Endometrium (tissue), 2 donors: Measurements from ENCODE around the gene ARHGAP24.

ENCODE experiments used
- FAIRE-seq: peaks from 2 replicates; lab custom pipeline; 2012; peaks lifted over from hg19 to GRCh38; lab: Jason Lieb, UNC
- donor health status: control.
- donor health status: control.

The ARHGAP24 gene

DNA sequence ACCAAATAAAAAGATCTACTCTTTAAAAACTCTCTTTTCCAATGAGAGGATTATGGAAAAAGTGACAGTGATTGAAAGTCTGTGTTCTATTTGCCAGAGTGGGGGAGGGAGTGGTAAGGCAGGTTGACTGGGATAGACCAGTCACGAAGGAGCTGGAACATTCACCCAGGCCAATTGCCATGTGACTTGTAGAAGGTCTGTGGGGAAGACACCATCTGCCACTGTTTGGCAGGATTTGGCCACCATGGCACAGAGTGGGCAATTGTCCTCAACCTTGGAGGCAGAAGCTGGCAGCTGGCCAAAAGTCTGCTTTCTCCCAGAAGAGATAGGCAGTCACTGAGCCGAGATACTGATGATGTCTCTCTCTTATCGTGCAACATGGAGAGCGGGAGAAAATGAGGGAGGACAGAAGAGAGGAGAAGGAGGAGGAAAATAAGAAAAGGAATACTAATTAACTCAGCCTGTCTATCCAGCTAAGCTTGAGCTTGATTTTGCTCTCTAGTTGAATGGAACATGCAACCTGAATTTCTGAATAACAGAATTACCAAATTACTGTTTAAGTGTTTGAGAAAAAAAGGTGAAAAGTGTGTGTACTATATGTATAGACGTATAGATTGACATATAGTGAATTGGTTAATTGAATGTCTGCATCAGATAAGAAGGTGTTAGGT is 267.1 kb downstream of the ARHGAP24 start:
- FAIRE-seq = no peak

DNA sequence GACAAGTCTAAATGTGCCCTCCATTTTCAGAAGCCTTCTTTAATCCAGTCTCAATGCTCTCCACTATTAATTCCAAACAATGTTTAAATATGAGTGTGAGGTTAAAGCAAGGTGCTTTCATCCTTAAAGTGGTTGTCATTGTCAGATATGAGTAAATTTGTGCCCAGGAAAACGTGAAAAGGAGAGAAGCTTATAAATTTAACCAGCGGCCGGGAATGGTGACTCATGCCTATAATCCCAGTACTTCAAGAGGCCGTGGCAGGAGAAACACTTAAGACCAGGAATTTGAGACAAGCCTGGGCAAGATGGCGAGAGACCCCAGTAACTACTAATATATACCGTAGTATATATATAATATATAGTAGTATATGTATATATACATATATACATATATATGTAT is 270.0 kb downstream of the ARHGAP24 start:
- FAIRE-seq = no peak

DNA sequence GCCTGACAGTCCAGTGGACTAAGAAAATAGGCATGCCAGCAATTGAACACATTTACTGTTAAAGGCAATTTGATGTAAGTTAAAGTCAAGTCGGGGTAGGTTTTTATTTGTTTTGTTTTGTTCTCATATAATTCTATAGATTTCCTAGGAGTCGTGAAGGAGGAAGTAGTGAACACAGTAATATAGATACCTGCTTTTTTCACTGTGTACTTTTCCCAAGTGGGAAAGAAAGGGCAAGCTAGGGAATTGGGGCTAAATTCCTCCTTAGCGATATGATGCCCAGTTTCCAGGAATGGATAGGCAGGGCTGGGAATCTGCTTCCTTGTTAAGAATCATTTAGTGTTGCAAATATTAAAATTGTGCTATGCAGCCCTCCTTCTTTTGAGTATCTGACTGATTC is 271.0 kb downstream of the ARHGAP24 start:
- FAIRE-seq = no peak

DNA sequence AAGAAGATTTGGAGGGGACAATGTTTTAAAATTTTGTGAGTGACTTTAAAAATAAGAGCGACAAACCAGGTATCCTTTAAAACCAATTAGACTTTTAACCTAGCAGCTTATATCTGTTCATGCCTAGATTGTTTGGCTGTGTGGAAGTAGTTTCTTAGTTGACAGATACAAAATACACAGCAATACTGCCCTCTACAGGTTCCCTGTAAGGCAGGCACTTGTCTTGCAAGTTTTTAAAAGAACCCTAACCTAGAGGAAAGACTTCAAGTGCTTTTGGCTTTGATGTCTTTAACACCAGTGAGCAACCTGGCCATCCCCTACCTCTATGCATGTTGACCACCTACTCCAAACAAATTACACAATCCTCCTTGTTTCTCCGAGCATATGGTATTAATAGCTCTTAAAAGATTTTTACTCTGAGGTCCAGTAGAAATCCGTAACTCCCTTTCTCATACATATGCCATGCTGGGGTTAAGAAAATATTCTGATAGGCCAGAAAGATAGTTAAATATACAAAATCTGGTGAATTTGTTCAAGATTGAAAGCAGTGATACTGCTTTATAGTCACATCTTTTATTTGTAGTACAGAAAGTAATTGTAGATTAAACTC is 273.0 kb downstream of the ARHGAP24 start:
- FAIRE-seq = peak; percentile 85

DNA sequence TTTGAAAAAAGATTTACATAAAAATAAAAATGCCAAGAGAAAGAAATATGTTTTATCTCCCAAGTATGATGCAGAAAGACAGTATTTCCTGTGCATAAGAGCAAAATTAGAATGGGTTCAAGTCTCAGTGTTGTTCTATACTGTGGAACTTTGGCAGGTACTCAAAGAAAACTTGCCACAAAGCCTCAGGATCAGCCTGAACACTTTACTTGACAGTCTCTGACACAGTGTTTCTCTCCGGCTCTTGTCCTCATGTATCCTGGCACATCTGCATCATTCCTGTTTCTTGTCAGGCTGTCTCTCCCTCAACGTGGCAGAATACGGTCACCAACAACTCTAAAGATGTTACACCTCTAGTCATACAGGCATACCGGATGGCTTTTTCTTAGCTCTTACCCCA is 273.7 kb downstream of the ARHGAP24 start:
- no peak for FAIRE-seq

DNA sequence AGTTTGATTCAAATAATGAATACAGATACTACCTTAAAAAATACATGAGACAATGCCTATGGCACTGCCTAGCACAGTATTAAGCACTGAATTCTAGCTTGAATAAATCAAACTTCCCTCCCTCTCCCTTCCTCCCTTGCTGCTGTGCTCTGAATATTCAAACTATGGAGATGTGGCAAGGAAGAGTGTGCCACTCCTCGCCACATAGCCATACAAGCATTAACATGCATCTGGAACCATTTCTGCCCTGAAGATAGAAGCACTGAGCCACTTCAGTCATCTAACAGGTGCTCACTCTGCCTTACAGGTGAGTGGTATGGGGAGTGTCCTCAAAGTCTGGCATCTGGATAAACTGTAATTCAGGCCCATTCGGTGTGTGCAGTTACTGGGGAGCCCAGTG is 276.9 kb downstream of the ARHGAP24 start:
- no peak for FAIRE-seq

DNA sequence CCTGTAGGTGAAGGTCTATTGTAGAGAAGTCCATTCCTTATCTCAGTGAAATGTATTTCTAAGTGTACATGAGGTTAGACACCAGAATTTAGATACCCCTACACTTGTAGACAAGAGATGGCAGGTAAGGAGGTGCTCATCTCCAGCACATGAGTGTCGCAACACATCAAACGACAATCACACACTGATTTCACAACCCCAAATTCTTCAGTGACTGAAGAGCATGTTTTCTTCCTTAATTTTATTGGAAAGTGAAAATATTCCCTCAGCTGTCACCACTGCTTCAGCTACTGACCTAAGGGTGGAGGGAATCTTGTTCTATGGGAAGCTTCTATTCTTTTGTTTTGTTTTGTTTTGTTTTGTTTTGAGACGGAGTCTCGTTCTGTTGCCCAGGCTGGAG is 280.3 kb downstream of the ARHGAP24 start:
- no peak for FAIRE-seq

DNA sequence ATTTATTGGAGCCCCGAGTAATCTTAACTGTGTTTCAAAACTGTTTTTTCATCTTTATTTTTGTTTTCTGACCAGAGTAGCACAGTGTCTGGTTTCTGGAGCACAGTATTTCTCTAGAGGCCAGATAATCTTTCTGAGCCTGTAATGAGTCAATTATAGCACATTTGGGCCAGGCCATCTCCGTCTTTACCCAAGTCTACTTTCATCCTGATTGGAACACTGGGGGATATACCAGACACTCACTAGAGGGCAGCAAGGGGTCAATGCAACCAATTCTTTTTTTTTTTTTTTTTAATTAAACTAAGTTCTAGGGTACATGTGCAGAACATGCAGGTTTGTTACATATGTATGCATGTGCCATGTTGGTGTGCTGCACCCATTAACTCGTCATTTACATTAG is 282.0 kb downstream of the ARHGAP24 start:
- no peak for FAIRE-seq

DNA sequence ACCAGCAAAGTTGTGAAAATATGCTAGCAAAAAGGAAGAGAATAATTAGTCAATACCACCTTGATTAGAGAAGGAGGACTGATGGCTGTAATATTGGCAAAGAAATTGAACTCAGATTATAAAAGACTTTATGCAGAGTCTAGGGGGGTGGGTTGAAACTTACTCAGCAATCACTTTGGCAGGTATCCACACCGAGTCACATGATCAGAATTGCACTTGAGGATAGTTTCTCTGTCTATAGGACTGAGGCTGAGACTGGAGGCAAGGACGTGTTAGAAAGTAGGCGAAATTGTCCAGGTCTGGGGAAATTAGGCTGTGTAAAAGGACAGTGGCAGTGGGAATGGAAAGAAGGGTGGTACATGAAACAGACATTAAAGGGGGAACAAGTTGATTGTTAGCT is 284.4 kb downstream of the ARHGAP24 start:
- no peak for FAIRE-seq

DNA sequence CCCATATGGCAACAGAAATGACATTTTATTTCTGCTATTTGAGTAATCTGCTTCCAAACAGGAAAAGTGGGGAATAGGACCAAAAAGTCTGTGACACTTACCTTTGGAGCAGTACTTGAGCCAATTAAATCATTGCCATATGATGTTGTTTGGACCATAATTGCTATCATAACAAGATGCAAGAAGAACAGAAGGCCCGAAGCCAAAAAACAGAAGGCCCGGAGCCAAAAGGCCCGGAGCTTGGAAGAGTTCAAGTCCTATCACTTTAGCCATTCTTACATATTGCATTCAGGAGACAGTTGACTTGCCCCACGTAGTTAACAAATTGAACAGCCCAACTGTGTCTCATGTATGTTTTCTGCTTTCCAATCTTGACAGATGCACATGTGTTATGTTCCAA is 285.6 kb downstream of the ARHGAP24 start:
- FAIRE-seq = no peak

DNA sequence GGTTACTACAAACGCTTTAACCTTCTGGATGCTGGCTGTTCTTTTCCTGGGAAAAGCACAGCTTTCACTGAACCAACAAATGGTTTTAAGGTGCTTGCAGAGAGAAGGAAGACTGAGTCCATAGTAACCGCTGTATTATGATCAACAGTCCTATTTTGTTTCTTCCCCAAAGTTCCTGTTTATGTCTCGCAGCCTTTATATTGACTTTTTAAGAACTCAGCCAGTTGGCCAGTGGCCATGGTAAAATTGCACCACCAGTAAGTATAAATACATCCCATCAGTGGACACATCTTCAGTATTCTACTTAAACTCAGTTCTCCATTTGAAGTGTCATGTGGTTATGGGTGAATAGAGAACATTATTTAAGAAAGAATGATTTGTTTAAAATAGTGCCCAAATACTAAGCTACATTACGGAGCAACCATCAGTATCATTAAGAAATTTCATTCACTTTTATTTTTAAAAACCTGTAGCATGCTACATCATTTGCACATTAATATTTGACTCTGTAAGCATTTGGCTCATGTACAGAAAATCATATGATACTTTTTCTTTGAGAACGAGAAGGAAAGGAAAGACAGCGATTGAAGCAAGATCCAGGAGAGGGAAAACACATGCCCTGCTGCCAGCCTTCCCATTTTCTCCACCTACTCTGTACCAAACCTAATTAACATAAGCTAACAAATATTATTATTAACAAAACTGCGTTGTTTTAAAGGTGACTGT is 287.0 kb downstream of the ARHGAP24 start:
- FAIRE-seq = no peak

DNA sequence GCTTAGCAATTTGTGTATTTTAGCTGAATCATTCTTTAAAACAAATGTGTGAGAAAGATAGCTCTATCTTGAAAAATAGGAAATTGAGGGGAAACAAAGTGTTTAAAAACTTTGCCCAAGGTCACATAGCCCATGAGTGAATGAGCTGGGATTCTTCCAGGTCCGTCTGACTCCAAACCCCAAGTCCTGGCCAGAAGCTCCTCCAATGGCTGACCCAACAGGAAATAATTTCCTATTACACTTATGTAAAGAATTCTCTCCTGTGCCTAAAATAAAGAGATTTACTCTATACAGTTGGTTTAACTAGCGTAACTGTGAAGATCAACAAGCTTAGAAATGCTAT is 287.6 kb downstream of the ARHGAP24 start:
- FAIRE-seq = no peak

DNA sequence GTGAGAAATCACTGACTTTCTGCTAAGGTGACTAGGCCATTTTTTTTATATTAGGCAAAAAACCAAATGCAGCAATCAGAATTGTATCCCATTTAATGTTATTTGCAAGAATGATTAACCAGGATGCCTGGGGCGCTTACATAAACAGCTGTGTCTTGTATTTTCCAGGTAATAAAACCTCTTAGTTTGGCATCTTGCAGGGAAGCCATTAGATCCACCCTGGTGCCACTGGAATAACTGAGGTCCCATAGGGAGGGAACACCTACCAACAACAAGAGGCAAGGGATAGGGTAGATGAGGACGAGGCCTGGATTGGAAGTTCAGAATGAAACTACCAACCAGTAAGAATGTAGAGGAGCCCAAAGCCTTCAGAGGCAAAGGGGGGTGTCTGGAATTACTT is 288.3 kb downstream of the ARHGAP24 start:
- FAIRE-seq = no peak

DNA sequence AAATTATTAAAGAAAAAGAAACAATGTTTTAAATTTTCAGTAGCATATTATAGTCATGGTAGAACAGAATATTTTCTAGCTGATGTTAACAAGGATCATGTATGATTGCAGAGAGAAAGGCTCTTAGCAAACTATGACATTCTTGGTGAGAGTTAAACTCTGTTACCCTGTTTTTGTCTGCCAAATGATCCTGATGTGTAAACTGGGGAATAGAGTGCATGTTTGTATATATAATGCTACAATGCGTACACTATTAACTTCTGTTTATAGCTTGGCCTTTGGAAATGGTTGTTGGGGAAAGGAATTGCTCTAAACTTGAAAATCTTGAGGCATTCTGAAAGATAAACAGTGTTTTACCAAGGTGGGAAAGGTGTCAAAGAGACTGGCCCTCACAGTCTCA is 292.7 kb downstream of the ARHGAP24 start:
- no peak for FAIRE-seq

DNA sequence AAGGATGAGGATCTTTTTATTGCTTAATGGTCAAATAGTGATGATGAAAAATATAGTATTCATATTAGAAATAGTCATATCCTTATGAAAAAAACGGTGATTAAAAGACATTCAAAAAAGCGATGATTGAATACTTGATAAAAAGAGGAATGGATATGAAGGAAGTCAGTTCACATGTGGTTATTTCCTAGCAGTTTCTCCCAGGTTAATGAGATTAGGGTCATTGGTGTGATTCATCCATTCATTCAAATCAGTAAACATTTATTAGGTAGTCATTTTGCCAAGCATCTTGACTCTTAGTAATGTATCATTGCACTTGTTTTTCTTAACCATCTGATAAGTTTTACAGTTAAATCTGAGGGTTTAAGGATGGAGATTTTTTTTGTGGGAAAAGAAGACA is 294.1 kb downstream of the ARHGAP24 start:
- FAIRE-seq = no peak

DNA sequence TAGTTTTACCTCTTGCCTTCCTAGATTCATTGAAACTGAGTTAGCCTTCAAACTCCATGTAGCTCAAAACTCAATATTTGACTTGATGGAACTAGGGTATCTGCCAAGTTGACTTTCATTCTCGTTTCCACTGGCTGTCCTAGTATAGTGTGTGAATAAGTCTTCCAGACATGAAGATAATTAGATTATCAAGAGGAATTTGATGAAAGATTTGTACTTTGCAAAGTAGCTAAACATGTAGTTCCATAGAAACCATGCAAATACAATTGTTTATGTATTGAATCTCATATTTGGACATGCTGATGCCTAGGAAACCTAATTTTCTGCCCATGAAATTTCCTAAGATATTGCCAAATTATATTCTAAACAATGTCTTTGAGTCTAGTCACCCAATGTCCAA is 297.5 kb downstream of the ARHGAP24 start:
- no peak for FAIRE-seq

DNA sequence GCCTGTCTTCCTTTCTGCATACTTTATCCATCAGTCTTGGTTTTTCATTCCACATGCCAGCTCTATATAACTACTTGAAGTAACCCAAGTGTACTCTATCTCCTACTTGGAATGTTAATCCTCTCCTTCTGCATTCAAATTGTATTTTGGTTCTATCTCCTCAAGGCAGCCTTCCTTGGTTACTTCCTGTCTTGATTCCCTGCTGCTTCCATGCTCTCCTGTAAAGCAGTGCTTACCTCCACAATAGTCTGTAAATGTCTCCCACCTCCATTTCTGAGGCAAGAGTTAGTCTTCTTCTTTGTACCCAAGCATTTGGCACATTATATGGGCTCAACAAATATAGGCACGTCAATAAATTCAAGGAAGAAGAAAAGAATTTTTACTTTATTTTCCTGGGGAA is 298.4 kb downstream of the ARHGAP24 start:
- FAIRE-seq = no peak

DNA sequence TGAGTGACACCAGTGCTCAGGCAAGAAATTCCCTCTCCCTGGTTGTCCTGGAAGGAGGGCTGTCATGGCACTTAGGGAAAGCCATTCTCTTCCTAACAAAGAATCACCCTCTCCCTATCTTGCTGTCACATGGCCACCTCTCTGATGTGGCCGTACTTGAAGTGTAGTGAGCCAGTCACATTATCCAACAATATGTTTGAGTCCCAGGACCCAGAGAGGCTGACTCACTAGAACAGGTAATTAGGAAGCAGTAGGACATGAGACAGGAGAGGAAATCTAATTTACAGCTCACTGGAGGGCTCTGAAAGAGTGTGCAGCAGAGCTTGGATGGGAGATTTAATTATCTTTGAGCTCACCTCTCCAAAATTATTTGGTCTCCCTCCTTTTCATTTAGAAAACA is 299.1 kb downstream of the ARHGAP24 start:
- no peak for FAIRE-seq

DNA sequence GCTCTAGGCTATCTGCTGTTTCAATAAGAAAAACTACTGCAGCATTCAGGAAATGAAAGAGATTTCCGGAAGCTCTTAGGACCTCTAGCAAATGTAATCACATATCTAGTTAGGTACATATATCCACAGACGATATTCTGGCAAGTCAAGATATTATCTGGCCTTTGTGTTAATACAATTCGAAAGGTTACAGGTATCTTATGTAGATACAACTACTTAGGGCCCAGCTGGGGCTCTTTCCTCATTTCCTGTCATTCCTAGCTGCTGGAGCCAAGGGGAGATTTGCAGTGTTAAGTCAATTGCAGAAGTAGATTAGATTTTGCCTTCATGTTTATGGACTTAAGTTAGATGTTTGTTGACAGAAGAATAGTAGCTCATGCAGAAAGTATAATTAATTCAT is 299.5 kb downstream of the ARHGAP24 start:
- no peak for FAIRE-seq

DNA sequence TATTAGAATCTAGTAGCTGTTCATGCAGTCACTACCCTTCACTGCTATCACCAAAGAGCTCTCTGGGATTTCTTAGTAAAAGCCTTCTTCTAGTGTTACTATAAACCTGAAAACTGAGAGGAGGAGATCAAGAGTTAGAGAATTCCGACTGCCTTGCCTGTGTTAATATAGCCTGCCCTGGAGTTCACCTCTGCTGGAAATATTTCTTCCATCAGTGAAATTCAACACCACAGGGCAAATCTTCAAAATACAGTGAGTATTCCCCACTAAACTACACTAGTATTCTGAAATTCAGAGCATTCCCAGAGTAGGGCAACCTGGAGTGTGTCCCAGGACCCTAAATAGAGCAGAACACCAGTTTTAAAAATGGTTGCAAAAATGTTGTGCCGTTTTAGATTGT is 301.1 kb downstream of the ARHGAP24 start:
- no peak for FAIRE-seq

DNA sequence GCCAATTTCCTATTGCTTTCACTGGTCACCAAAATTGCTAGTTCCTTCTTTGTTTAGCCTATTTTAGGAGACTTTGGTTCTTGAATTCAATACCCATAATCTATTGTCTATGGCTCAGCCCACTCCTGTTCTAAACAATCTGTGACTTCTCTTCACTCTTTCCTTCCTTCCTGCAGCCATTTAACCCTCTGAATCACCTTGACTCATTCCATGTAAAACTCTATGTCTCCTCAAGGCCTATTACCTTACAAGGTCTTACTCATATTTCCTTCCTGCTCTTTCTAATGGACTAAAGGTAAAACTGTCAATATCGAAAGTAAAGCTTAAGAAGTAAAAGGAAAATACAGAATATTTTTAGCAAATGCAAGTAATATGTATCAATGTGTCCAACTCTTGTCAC is 301.6 kb downstream of the ARHGAP24 start:
- no peak for FAIRE-seq

DNA sequence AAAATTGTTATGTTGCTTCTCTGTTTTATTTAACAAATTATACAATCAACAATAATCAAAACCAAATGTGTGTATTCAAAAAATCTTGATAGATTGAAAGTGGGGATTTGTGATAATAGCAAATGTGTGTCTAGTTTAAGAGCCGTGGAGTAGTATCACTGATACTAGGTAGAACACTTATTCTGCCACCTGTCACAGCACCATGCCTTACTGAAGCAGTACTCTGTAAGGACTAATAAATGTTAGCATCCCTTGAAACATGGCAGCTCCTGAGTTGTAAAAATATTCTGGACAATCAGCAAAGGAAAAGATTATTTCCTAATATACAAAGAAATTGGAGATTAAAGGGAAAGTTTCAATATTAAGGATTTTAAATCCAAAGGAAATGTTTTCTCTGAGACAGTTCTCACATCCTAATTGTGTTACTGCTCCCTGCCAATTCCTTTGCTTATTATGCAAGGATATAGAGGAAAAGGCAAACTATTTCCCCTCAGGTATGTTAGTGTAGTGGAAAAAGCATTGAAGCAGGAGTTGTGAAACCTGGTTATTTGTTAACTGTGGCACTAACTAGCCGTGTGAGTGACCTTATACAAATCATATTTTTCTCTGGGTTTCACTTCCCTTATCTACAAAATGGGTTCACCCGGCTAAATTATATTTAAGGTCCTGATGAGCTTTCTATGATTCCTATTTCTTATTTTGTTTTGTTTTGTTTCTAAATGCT is 303.1 kb downstream of the ARHGAP24 start:
- no peak for FAIRE-seq

DNA sequence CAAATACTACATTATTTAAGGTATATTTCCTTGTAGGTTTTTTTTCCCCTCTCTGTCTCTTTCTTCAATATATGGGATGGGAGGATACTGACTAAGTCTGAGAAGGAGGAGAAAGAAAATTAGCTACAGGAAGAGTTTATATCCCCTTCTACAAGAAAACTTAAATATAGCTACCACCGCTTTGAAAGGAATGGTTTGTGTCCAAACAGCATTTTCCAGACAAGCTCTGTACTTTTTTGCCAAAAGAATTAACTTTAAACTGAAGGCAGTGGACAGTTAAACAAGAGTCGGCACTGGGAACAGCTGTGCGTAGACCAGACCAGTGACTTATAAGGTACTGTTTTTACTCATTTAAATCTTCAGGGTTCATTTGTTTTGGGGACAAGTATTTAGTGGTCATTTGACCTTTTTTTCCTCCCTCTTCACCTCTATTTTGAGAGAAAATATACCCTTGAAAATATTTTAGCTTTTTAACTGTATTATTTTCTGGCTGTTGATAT is 303.7 kb downstream of the ARHGAP24 start:
- no peak for FAIRE-seq
